IMR-90 (cell line): Measurements from ENCODE around the gene FAM177A1. TPM values are rescaled to one million over a fixed set of nuclear protein-coding genes. Genes with fewer than 3 reads are reported as not detected.

Source experiments
- ATAC-seq: fragments of 200-7000 bp; cut with Tn5 transposase; 2 replicates; pipeline ENCODE4 v1.9.1; 2020; ENCODE audit warnings: low read depth, mild to moderate bottlenecking, moderate library complexity
- BruUV-seq: library from RNA; stranded (reverse); fragments of 400-500 nt; replicated peaks from 2 replicates; lab custom pipeline; 2021; lab: Mats Ljungman, UMichigan
- CTCF ChIA-PET: fragments of 300-600 bp; formaldehyde crosslinking; extraction: SDS; loops from one replicate; lab custom pipeline; 2021; ENCODE audit warnings: antibody characterized with exemption; lab: Yijun Ruan, JAX
- POLR2A ChIA-PET: fragments of 300-600 bp; sonication (Branson Sonifier 250); formaldehyde crosslinking; loops from one replicate; lab custom pipeline; 2022; ENCODE audit warnings: antibody characterized with exemption; ENCODE audit not compliant: unreplicated experiment; lab: Charles Lee
- DNase-seq: peaks from one replicate; pipeline ENCODE4 v3.0.0; 2013
- H2AFZ ChIP-seq: replicated peaks from 2 replicates; pipeline ENCODE3; 2013; ENCODE audit warnings: low read length, mild to moderate bottlenecking; ENCODE audit not compliant: poor library complexity
- H2AK5ac ChIP-seq: 2 replicates; pipeline ENCODE4 v1.6.1; 2013; ENCODE audit warnings: low read depth, low read length, inconsistent platforms
- H2AK9ac ChIP-seq: replicated peaks from 2 replicates; pipeline ENCODE3; 2013; ENCODE audit warnings: mild to moderate bottlenecking, low read depth, low read length, moderate library complexity; ENCODE audit not compliant: poor library complexity
- H2BK120ac ChIP-seq: 2 replicates; pipeline ENCODE4 v1.6.1; 2013; ENCODE audit warnings: low read depth, low read length, inconsistent platforms
- H2BK15ac ChIP-seq: 3 replicates; pipeline ENCODE4 v1.6.1; 2013; ENCODE audit warnings: low read depth, low read length, inconsistent platforms
- H2BK20ac ChIP-seq: 2 replicates; pipeline ENCODE4 v1.6.1; 2013; ENCODE audit warnings: low read depth, mild to moderate bottlenecking, inconsistent platforms, low read length, moderate library complexity
- H2BK5ac ChIP-seq: 2 replicates; pipeline ENCODE4 v1.6.1; 2013; ENCODE audit warnings: mild to moderate bottlenecking, low read depth, low read length, inconsistent platforms; ENCODE audit not compliant: poor library complexity, severe bottlenecking
- H3K14ac ChIP-seq: replicated peaks from 2 replicates; pipeline ENCODE4 v1.6.1; 2013; ENCODE audit warnings: low read depth, low read length, inconsistent platforms
- H3K18ac ChIP-seq: 2 replicates; pipeline ENCODE4 v1.6.1; 2013; ENCODE audit warnings: low read depth, low read length, control low read depth
- H3K23ac ChIP-seq: 2 replicates; pipeline ENCODE4 v1.6.1; 2013; ENCODE audit warnings: low read depth, low read length, inconsistent platforms
- H3K27ac ChIP-seq: 2 replicates; pipeline ENCODE4 v1.5.1; 2013; ENCODE audit warnings: mild to moderate bottlenecking, control low read depth, low read length; ENCODE audit not compliant: insufficient read depth
- H3K27me3 ChIP-seq: 2 replicates; pipeline ENCODE4 v1.6.1; 2013; ENCODE audit warnings: low read length; ENCODE audit not compliant: control insufficient read depth, insufficient read depth
- H3K36me3 ChIP-seq: 2 replicates; pipeline ENCODE4 v1.6.1; 2013; ENCODE audit warnings: low read length, mixed read lengths; ENCODE audit not compliant: control insufficient read depth, insufficient read depth
- H3K4ac ChIP-seq: 2 replicates; pipeline ENCODE4 v1.6.1; 2013; ENCODE audit warnings: low read depth, low read length, inconsistent platforms
- H3K4me1 ChIP-seq: 2 replicates; pipeline ENCODE4 v1.6.1; 2013; ENCODE audit warnings: low read length, mixed read lengths; ENCODE audit not compliant: control insufficient read depth, insufficient read depth
- H3K4me2 ChIP-seq: 2 replicates; pipeline ENCODE4 v1.6.1; 2013; ENCODE audit warnings: low read depth, mild to moderate bottlenecking, control low read depth, low read length, moderate library complexity
- H3K4me3 ChIP-seq: 2 replicates; pipeline ENCODE4 v1.5.1; 2013; ENCODE audit warnings: low read depth, mild to moderate bottlenecking, control low read depth, low read length, moderate library complexity; ENCODE audit not compliant: insufficient read depth
- H3K56ac ChIP-seq: 2 replicates; pipeline ENCODE4 v1.6.1; 2013; ENCODE audit warnings: low read length, inconsistent platforms; ENCODE audit not compliant: insufficient read depth; ENCODE audit errors: extremely low read depth
- H3K79me1 ChIP-seq, 2 experiments: 2 replicates each; pipeline ENCODE4 v1.6.1; 2013; ENCODE audit warnings: low read length in 2 of 2, inconsistent platforms in 1 of 2, low read depth in 1 of 2
- H3K9ac ChIP-seq: 2 replicates; pipeline ENCODE4 v1.6.1; 2013; ENCODE audit warnings: low read depth, low read length, control low read depth
- H3K9me1 ChIP-seq: 2 replicates; pipeline ENCODE4 v1.6.1; 2013; ENCODE audit warnings: low read length, inconsistent platforms; ENCODE audit not compliant: insufficient read depth
- H3K9me3 ChIP-seq: 2 replicates; pipeline ENCODE4 v1.6.1; 2013; ENCODE audit warnings: low read length; ENCODE audit not compliant: control insufficient read depth, insufficient read depth
- H4K20me1 ChIP-seq: 2 replicates; pipeline ENCODE4 v1.6.1; 2013; ENCODE audit warnings: low read length, inconsistent platforms; ENCODE audit not compliant: insufficient read depth
- H4K5ac ChIP-seq: 2 replicates; pipeline ENCODE4 v1.6.1; 2013; ENCODE audit warnings: mild to moderate bottlenecking, low read depth, low read length, control low read depth
- H4K8ac ChIP-seq, 2 experiments: 2 replicates each; pipeline ENCODE4 v1.6.1; 2013; ENCODE audit warnings: low read depth in 2 of 2, low read length in 2 of 2, control low read depth in 1 of 2, inconsistent platforms in 1 of 2
- H4K91ac ChIP-seq: 2 replicates; pipeline ENCODE4 v1.6.1; 2013; ENCODE audit warnings: low read depth, low read length, inconsistent platforms; ENCODE audit not compliant: insufficient read depth
- RAD21 ChIP-seq: IDR thresholded peaks from 2 replicates; pipeline ENCODE4 v1.6.1; 2012; ENCODE audit warnings: low read length, improper control_type of control experiment
- WGBS, 2 experiments: methylation state at CpG; one replicate each; pipeline versions ENCODE4 v1.1.5 to v1.1.7; 2013; ENCODE audit warnings: missing lambda C conversion rate in 2 of 2; ENCODE audit not compliant: insufficient read length in 1 of 2; ENCODE audit errors: extremely low coverage in 2 of 2; 5-methylcytosine and 5-hydroxymethylcytosine counted together
- dilution Hi-C: fragments of 300-500 bp; cut with HindIII; formaldehyde crosslinking; loops from one replicate; pipeline ENCODE4 v1.14.3; 2018; ENCODE audit warnings: low sequenced_read_pairs; ENCODE audit not compliant: unreplicated experiment
- in situ Hi-C: fragments of 300-500 bp; cut with MboI; formaldehyde crosslinking; loops from 3 replicates; pipeline ENCODE4 v1.14.3; 2019; ENCODE audit warnings: low sequenced_read_pairs, inconsistent platforms, mixed read lengths
- intact Hi-C: fragments of 100-400 bp; cut with micrococcal nuclease; formaldehyde crosslinking; loops from 2 replicates; pipeline ENCODE4 v1.10.0; 2022
- polyA plus RNA-seq, 3 experiments: library from polyadenylated mRNA; depleted of rRNA; stranded (reverse); fragments of >200 nt; gene quantifications; 2 replicates each; pipeline ENCODE4 v1.2.3, GENCODE V29; 2012; ENCODE audit warnings: low replicate concordance in 1 of 3
- total RNA-seq: library from RNA; depleted of rRNA; stranded (reverse); fragments of >200 nt; gene quantifications from 2 replicates; pipeline ENCODE4 v1.2.3, GENCODE V29; 2012
- TF ChIP-seq, protein P1 (sequence below): conservative IDR thresholded peaks from 2 replicates; pipeline ENCODE4 v1.5.1; 2012; ENCODE audit warnings: mild to moderate bottlenecking, low read depth, low read length, improper control_type of control experiment

FAM177A1 gene
- total and polyA plus RNA-seq, 2 of the 4 experiments (the other 2 are of a cell fraction) = 18.5 to 33.4 TPM

DNA sequence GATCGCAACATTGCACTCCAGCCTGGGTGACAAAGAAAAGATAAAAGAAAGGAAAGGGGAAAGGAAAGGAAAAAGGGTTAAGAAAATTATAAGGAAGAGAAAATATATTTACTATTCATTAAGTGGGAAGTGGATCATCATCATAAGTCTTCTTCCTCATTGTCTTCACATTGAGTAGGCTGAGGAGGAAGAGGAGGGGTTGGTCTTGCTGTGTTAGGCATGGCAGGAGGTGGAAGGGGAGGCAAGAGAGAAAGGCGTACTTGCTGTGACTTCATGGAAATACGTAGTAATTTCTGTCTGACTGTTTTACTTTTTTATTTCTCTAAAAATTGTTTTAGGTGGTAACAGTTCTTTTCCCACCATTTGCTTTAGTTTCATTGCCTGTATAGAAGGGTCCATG, 26.2 kb downstream of the FAM177A1 start:
- intact Hi-C loops = no loop called here
- dilution Hi-C loops = no loop called here
- Histone ChIP-seq H3K4me3 (no peak overlapping the region), H3K27ac (no peak overlapping the region), H4K20me1 (no peaks in the 10 kb centered on the region), H2AFZ (no peak overlapping the region), H3K9me1 (no peaks in the 10 kb centered on the region), H4K8ac (no peak overlapping the region), H3K79me1 (peaks cover 6 to 14% of the 10 kb centered on the region in 2 experiments; a peak in 3 of 4 replicates), H2BK20ac (no peak overlapping the region), H3K4me1 (no peaks in the 10 kb centered on the region), H2AK9ac (no peak overlapping the region), H3K56ac (no peak overlapping the region), H3K4ac (no peak overlapping the region), H4K91ac (no peak overlapping the region), H2BK15ac (no peak overlapping the region), H2BK5ac (no peak overlapping the region), H3K36me3 (peaks cover 10% of the 10 kb centered on the region), H3K23ac (no peak overlapping the region), H2AK5ac (no peak overlapping the region), H3K9ac (no peak overlapping the region), H4K5ac (no peak overlapping the region), H3K18ac (no peak overlapping the region), H3K4me2 (no peak overlapping the region), H3K14ac (no peak overlapping the region), H2BK120ac (no peak overlapping the region), H3K9me3 (no peaks in the 10 kb centered on the region), H3K27me3 (no peaks in the 10 kb centered on the region)
- ChIA-PET POLR2A (interaction anchor here (0.6 kb wide), 1 partner anchor 12 kb away, joined by 11 read pairs; no protein-coding TSS in a partner anchor), CTCF (interaction anchor here (0.6 to 2.6 kb wide), 2 partner anchors 12 to 16 kb away, joined by 3 to 6 read pairs; no protein-coding TSS in a partner anchor)
- no peak for ATAC-seq
- TF ChIP-seq RAD21 = no peak
- TF ChIP-seq, protein P1, sequence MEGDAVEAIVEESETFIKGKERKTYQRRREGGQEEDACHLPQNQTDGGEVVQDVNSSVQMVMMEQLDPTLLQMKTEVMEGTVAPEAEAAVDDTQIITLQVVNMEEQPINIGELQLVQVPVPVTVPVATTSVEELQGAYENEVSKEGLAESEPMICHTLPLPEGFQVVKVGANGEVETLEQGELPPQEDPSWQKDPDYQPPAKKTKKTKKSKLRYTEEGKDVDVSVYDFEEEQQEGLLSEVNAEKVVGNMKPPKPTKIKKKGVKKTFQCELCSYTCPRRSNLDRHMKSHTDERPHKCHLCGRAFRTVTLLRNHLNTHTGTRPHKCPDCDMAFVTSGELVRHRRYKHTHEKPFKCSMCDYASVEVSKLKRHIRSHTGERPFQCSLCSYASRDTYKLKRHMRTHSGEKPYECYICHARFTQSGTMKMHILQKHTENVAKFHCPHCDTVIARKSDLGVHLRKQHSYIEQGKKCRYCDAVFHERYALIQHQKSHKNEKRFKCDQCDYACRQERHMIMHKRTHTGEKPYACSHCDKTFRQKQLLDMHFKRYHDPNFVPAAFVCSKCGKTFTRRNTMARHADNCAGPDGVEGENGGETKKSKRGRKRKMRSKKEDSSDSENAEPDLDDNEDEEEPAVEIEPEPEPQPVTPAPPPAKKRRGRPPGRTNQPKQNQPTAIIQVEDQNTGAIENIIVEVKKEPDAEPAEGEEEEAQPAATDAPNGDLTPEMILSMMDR = no peak
- BruUV-seq = no TSS peak
- WGBS, 2 experiments = no CpG with 5 or more reads among the region's 3 CpGs
- in situ Hi-C loops = no loop called here
- DNase-seq = no peak
